IMR-90 (cell line): ENCODE results near the gene OR8S1. TPM values are rescaled to one million over a fixed set of nuclear protein-coding genes. Genes with fewer than 3 reads are reported as not detected.
"Not testable (repeated sequence)": the region's sequence is repeated elsewhere in the genome, so short reads cannot be mapped to it uniquely, and the experiment has no call there.

Source experiments
- ATAC-seq: fragments of 200-7000 bp; cut with Tn5 transposase; 2 replicates; pipeline ENCODE4 v1.9.1; 2020; ENCODE audit warnings: low read depth, mild to moderate bottlenecking, moderate library complexity
- BruUV-seq: library from RNA; stranded (reverse); fragments of 400-500 nt; replicated peaks from 2 replicates; lab custom pipeline; 2021; lab: Mats Ljungman, UMichigan
- CTCF ChIA-PET: fragments of 300-600 bp; formaldehyde crosslinking; extraction: SDS; loops from one replicate; lab custom pipeline; 2021; ENCODE audit warnings: antibody characterized with exemption; lab: Yijun Ruan, JAX
- POLR2A ChIA-PET: fragments of 300-600 bp; sonication (Branson Sonifier 250); formaldehyde crosslinking; loops from one replicate; lab custom pipeline; 2022; ENCODE audit warnings: antibody characterized with exemption; ENCODE audit not compliant: unreplicated experiment; lab: Charles Lee
- DNase-seq: peaks from one replicate; pipeline ENCODE4 v3.0.0; 2013
- H2AFZ ChIP-seq: replicated peaks from 2 replicates; pipeline ENCODE3; 2013; ENCODE audit warnings: low read length, mild to moderate bottlenecking; ENCODE audit not compliant: poor library complexity
- H2AK5ac ChIP-seq: 2 replicates; pipeline ENCODE4 v1.6.1; 2013; ENCODE audit warnings: low read depth, low read length, inconsistent platforms
- H2AK9ac ChIP-seq: replicated peaks from 2 replicates; pipeline ENCODE3; 2013; ENCODE audit warnings: mild to moderate bottlenecking, low read depth, low read length, moderate library complexity; ENCODE audit not compliant: poor library complexity
- H2BK120ac ChIP-seq: 2 replicates; pipeline ENCODE4 v1.6.1; 2013; ENCODE audit warnings: low read depth, low read length, inconsistent platforms
- H2BK15ac ChIP-seq: 3 replicates; pipeline ENCODE4 v1.6.1; 2013; ENCODE audit warnings: low read depth, low read length, inconsistent platforms
- H2BK20ac ChIP-seq: 2 replicates; pipeline ENCODE4 v1.6.1; 2013; ENCODE audit warnings: low read depth, mild to moderate bottlenecking, inconsistent platforms, low read length, moderate library complexity
- H2BK5ac ChIP-seq: 2 replicates; pipeline ENCODE4 v1.6.1; 2013; ENCODE audit warnings: mild to moderate bottlenecking, low read depth, low read length, inconsistent platforms; ENCODE audit not compliant: poor library complexity, severe bottlenecking
- H3K14ac ChIP-seq: replicated peaks from 2 replicates; pipeline ENCODE4 v1.6.1; 2013; ENCODE audit warnings: low read depth, low read length, inconsistent platforms
- H3K18ac ChIP-seq: 2 replicates; pipeline ENCODE4 v1.6.1; 2013; ENCODE audit warnings: low read depth, low read length, control low read depth
- H3K23ac ChIP-seq: 2 replicates; pipeline ENCODE4 v1.6.1; 2013; ENCODE audit warnings: low read depth, low read length, inconsistent platforms
- H3K27ac ChIP-seq: 2 replicates; pipeline ENCODE4 v1.5.1; 2013; ENCODE audit warnings: mild to moderate bottlenecking, control low read depth, low read length; ENCODE audit not compliant: insufficient read depth
- H3K27me3 ChIP-seq: 2 replicates; pipeline ENCODE4 v1.6.1; 2013; ENCODE audit warnings: low read length; ENCODE audit not compliant: control insufficient read depth, insufficient read depth
- H3K36me3 ChIP-seq: 2 replicates; pipeline ENCODE4 v1.6.1; 2013; ENCODE audit warnings: low read length, mixed read lengths; ENCODE audit not compliant: control insufficient read depth, insufficient read depth
- H3K4ac ChIP-seq: 2 replicates; pipeline ENCODE4 v1.6.1; 2013; ENCODE audit warnings: low read depth, low read length, inconsistent platforms
- H3K4me1 ChIP-seq: 2 replicates; pipeline ENCODE4 v1.6.1; 2013; ENCODE audit warnings: low read length, mixed read lengths; ENCODE audit not compliant: control insufficient read depth, insufficient read depth
- H3K4me2 ChIP-seq: 2 replicates; pipeline ENCODE4 v1.6.1; 2013; ENCODE audit warnings: low read depth, mild to moderate bottlenecking, control low read depth, low read length, moderate library complexity
- H3K4me3 ChIP-seq: 2 replicates; pipeline ENCODE4 v1.5.1; 2013; ENCODE audit warnings: low read depth, mild to moderate bottlenecking, control low read depth, low read length, moderate library complexity; ENCODE audit not compliant: insufficient read depth
- H3K56ac ChIP-seq: 2 replicates; pipeline ENCODE4 v1.6.1; 2013; ENCODE audit warnings: low read length, inconsistent platforms; ENCODE audit not compliant: insufficient read depth; ENCODE audit errors: extremely low read depth
- H3K79me1 ChIP-seq, 2 experiments: 2 replicates each; pipeline ENCODE4 v1.6.1; 2013; ENCODE audit warnings: low read length in 2 of 2, inconsistent platforms in 1 of 2, low read depth in 1 of 2
- H3K9ac ChIP-seq: 2 replicates; pipeline ENCODE4 v1.6.1; 2013; ENCODE audit warnings: low read depth, low read length, control low read depth
- H3K9me1 ChIP-seq: 2 replicates; pipeline ENCODE4 v1.6.1; 2013; ENCODE audit warnings: low read length, inconsistent platforms; ENCODE audit not compliant: insufficient read depth
- H3K9me3 ChIP-seq: 2 replicates; pipeline ENCODE4 v1.6.1; 2013; ENCODE audit warnings: low read length; ENCODE audit not compliant: control insufficient read depth, insufficient read depth
- H4K20me1 ChIP-seq: 2 replicates; pipeline ENCODE4 v1.6.1; 2013; ENCODE audit warnings: low read length, inconsistent platforms; ENCODE audit not compliant: insufficient read depth
- H4K5ac ChIP-seq: 2 replicates; pipeline ENCODE4 v1.6.1; 2013; ENCODE audit warnings: mild to moderate bottlenecking, low read depth, low read length, control low read depth
- H4K8ac ChIP-seq, 2 experiments: 2 replicates each; pipeline ENCODE4 v1.6.1; 2013; ENCODE audit warnings: low read depth in 2 of 2, low read length in 2 of 2, control low read depth in 1 of 2, inconsistent platforms in 1 of 2
- H4K91ac ChIP-seq: 2 replicates; pipeline ENCODE4 v1.6.1; 2013; ENCODE audit warnings: low read depth, low read length, inconsistent platforms; ENCODE audit not compliant: insufficient read depth
- WGBS, 2 experiments: methylation state at CpG; one replicate each; pipeline versions ENCODE4 v1.1.5 to v1.1.7; 2013; ENCODE audit warnings: missing lambda C conversion rate in 2 of 2; ENCODE audit not compliant: insufficient read length in 1 of 2; ENCODE audit errors: extremely low coverage in 2 of 2; 5-methylcytosine and 5-hydroxymethylcytosine counted together
- dilution Hi-C: fragments of 300-500 bp; cut with HindIII; formaldehyde crosslinking; loops from one replicate; pipeline ENCODE4 v1.14.3; 2018; ENCODE audit warnings: low sequenced_read_pairs; ENCODE audit not compliant: unreplicated experiment
- in situ Hi-C: fragments of 300-500 bp; cut with MboI; formaldehyde crosslinking; loops from 3 replicates; pipeline ENCODE4 v1.14.3; 2019; ENCODE audit warnings: low sequenced_read_pairs, inconsistent platforms, mixed read lengths
- intact Hi-C: fragments of 100-400 bp; cut with micrococcal nuclease; formaldehyde crosslinking; loops from 2 replicates; pipeline ENCODE4 v1.10.0; 2022
- polyA plus RNA-seq, 3 experiments: library from polyadenylated mRNA; depleted of rRNA; stranded (reverse); fragments of >200 nt; gene quantifications; 2 replicates each; pipeline ENCODE4 v1.2.3, GENCODE V29; 2012; ENCODE audit warnings: low replicate concordance in 1 of 3
- total RNA-seq: library from RNA; depleted of rRNA; stranded (reverse); fragments of >200 nt; gene quantifications from 2 replicates; pipeline ENCODE4 v1.2.3, GENCODE V29; 2012

Gene OR8S1
- total and polyA plus RNA-seq, 2 of the 4 experiments (the other 2 are of a cell fraction): not detected

- BruUV-seq, H2AK5ac ChIP-seq, H3K9me3 ChIP-seq, H3K27me3 ChIP-seq, H2BK120ac ChIP-seq, H4K5ac ChIP-seq, H3K27ac ChIP-seq, H2AFZ ChIP-seq, H3K4me1 ChIP-seq, H3K18ac ChIP-seq, CTCF ChIA-PET, in situ Hi-C loops, POLR2A ChIA-PET, H3K4me3 ChIP-seq, H3K9ac ChIP-seq, H2AK9ac ChIP-seq, DNase-seq, intact Hi-C loops, H3K9me1 ChIP-seq, H3K56ac ChIP-seq, H3K4me2 ChIP-seq, H4K8ac ChIP-seq, H2BK5ac ChIP-seq, H3K14ac ChIP-seq, H3K79me1 ChIP-seq, ATAC-seq, H3K36me3 ChIP-seq, H3K4ac ChIP-seq, H4K20me1 ChIP-seq, H3K23ac ChIP-seq, H4K91ac ChIP-seq, H2BK15ac ChIP-seq, dilution Hi-C loops, H2BK20ac ChIP-seq: not testable (repeated sequence)
- WGBS, 2 experiments: no CpG with 5 or more reads among the region's 11 CpGs
These were observed 28.4 kb downstream of the OR8S1 start for GRCh38 chr12:48553666-48554343.
